HG03432 (cell line): ENCODE results near the gene ZC3H6.
A peak's percentile ranks its signal among the peaks of the same experiment; 100 is the strongest.
"Not testable (repeated sequence)": the region's sequence is repeated elsewhere in the genome, so short reads cannot be mapped to it uniquely, and the experiment has no call there.

ENCODE experiments used
- ATAC-seq: cut with Tn5 transposase; IDR thresholded peaks from one replicate; pipeline ENCODE4 v1.9.1; 2021; ENCODE audit warnings: mild to moderate bottlenecking, moderate library complexity; ENCODE audit not compliant: unreplicated experiment

The ZC3H6 gene

DNA sequence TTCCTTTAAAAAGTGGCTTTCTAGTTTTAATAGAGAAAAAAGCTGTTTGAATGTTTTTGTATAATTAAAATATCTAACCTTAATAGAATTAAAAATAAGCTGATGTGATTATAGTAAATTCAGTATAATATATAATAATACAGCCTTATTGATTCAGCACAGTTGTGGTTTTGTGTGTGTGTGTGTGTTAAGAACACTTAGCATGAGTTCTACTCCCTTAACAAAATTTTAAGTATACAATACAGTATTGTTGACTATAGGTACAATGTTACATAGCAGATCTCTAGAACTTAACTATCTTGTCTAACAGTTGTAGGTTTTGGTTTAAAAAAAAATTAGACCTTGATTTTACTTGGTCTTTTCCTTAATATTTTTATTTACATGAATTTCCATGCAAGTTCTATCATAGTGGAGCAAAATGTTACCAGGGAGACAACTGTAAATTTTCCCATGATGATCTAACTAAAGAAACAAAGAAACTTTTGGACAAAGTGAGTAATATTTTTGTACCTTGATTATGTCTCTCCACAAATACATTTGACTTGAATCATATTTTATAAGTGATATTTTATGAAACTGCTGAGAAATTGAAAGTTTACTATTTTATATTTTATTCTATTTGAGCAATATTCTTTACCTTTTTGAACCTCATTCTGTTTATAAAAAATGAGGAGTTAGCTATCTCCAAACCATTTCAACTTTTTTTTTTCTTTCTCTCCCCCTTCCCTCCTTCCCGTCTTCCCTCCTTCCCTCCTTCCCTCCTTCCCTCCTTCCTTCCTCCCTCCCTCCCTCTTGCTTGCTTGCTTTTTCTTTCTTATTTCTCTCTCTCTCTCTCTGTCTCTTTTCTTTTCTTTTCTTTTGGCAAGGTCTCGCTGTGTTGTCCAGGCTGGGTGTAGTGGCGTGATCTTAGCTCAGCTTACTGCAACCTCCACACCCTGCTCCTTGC is 46.3 kb downstream of the ZC3H6 start:
- ATAC-seq: no peak

DNA sequence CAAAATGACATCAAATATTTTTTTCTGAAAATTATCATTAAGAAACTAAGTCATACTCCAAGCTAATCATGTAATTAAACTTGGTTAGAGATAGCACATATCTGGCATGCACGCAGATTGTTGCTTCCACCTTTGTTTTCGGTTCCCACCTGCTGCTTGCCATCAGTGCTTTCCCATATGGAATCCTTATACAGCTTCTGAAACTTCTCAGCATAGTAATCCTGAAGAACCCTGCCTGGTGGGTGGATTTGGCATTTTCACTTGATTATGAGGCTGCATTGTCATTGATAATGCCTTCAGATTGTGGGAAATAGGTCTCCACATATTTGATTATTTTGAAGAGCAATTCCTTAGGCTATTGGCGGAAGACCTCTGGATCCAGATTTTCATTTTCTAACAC is 47.5 kb downstream of the ZC3H6 start:
- ATAC-seq: no peak

- no peak for ATAC-seq
These were observed 56.8 kb downstream of the ZC3H6 start for GRCh38 chr2:112332123-112332696.

- no peak for ATAC-seq
These were observed 60.2 kb downstream of the ZC3H6 start for GRCh38 chr2:112335600-112335999.

DNA sequence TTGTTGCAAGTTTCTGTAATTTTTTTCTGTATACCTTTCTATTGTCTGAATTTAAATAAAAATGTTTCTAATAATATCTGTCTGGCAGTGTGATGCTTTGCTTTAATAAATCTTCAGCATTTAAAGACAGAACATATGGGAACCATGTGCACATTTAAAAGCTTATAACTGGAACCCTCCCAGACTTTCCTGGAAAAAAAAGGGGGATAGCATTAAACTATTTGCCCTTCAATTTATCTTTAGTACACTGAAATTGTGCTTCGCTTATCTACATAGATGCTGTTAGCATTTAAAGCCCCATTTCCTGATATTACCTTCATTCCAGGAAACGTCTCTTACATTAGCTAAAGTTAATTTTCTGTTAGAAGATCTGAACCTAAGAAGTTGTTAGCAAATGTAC is 64.6 kb downstream of the ZC3H6 start:
- no peak for ATAC-seq

GRCh38 chr2:112340475-112341267 is 65.3 kb downstream of the ZC3H6 start:
- no peak for ATAC-seq

DNA sequence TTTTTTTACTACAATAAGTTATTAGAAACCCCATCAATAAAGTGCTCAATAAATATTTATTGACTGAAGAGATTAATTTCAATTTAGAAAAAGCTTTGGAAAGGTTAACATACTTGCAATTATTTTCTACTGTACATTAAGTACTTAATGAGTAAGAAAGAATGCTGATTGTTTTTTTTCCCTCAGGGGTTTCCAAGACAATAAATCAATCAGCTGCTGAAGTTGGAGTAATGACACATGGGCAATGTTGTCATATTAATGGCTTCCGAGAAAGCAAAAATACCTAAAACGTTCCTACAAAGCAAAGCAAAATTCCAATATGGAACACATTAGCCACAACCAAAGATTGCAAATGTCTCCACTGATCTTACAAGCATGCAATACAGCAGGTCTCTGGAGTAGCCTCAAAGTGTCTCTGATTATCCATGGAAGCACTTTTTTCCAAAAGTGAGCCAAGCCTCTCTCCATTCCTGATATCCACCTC is 66.7 kb downstream of the ZC3H6 start:
- ATAC-seq: no peak

DNA sequence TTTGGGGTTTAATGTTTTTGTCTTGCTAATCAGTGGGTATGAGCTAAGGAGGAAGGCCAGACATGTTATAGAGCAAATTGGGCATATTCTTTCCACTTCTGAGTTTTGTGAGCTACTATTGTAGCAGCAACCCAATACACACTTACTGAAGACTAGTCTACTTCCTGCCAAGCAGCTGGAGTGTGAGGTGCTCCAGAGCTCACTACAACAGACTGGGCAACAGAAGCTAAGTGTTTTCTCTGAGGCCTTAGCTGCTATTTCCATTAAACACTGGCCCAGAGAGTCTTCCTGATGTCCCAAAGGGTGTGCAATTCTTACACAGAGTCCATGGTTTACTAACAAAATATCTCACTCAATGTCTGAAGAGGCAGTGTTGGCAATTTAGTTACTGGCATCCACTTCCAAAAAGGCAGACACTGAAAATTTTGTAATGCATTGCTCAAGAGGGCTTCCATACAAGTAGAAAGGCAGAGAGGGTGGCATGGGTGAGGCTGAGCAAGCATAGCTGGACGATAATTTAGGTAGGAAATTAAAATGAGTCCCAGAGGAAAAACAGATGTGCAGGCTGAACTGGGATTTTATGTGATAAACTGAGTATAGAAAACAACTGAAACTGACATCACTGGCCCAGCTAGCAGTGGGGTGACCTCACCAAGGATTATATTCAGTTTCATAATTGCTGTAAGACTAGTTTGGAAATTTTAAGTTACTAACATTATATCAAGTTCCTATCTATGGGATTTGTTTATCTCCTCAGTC is 68.6 kb downstream of the ZC3H6 start:
- ATAC-seq: peak; percentile 49

GRCh38 chr2:112345030-112346027 is 69.9 kb downstream of the ZC3H6 start:
- ATAC-seq: no peak

- not testable (repeated sequence) for ATAC-seq
These were observed 76.9 kb downstream of the ZC3H6 start for GRCh38 chr2:112352292-112352691.

GRCh38 chr2:112352809-112353603 is 77.6 kb downstream of the ZC3H6 start:
- not testable (repeated sequence) for ATAC-seq

DNA sequence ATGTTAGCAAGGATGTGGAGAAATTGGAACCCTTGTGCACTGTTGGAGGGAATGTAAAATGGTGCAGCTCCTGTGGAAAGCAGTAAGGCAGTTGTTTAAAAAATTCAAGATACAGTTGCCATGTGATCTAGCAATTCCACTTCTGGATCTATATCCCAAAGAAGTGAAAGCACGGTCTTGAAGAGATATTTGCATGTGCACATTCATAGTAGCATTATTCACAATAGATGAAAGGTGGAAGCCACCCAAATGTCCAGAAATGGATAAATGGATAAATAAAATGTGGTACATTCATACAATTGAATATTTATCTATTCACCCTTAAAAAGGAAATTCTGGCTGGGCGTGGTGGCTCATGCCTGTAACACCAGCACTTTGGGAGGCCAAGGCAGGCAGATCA is 78.9 kb downstream of the ZC3H6 start:
- not testable (repeated sequence) for ATAC-seq

DNA sequence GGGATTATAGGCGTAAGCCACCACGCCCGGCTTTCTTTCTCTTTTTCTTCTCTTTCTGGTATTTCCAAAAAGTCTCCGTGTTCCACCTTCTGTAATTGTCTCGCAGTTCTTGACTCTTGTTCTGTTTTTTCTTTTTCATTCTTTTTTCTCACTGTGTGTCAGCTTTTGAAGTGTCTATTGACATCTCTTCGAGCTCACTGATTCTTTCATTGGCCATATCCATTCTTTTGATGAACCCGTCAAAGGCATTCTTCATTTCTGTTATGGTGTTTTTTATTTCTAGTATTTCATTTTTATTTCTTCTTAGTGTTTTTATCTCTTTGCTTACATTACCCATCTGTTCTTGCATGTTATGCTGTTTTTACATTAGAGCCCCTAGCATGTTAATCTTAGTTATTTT is 84.7 kb downstream of the ZC3H6 start:
- ATAC-seq: not testable (repeated sequence)
